Osteoblast (primary cell): ENCODE measurements around the gene DUT. TPM values are rescaled to one million over a fixed set of nuclear protein-coding genes. Genes with fewer than 3 reads are reported as not detected.

ENCODE experiments used
- DNase-seq: peaks from one replicate; pipeline ENCODE4 v3.0.0; 2011; ENCODE audit warnings: low spot score, mixed read lengths; ENCODE audit not compliant: insufficient read length; ENCODE audit errors: missing footprints
- H2AFZ ChIP-seq: 2 replicates; pipeline ENCODE4 v1.6.0; 2011; ENCODE audit warnings: mild to moderate bottlenecking, low read length
- H3K27ac ChIP-seq: 2 replicates; pipeline ENCODE4 v1.5.1; 2011; ENCODE audit warnings: mild to moderate bottlenecking, low read depth, low read length, moderate library complexity
- H3K27me3 ChIP-seq: 2 replicates; pipeline ENCODE4 v1.6.0; 2012; ENCODE audit warnings: mild to moderate bottlenecking, control low read depth, inconsistent platforms, low read length, moderate library complexity; ENCODE audit not compliant: insufficient read depth
- H3K36me3 ChIP-seq: 2 replicates; pipeline ENCODE4 v1.5.1; 2011; ENCODE audit warnings: mild to moderate bottlenecking, low read length, control low read depth, moderate library complexity; ENCODE audit not compliant: insufficient read depth
- H3K4me1 ChIP-seq: 2 replicates; pipeline ENCODE4 v1.5.1; 2011; ENCODE audit warnings: mild to moderate bottlenecking, low read length, control low read depth, moderate library complexity; ENCODE audit not compliant: insufficient read depth
- H3K4me2 ChIP-seq: 2 replicates; pipeline ENCODE4 v1.6.0; 2011; ENCODE audit warnings: mild to moderate bottlenecking, low read length; ENCODE audit not compliant: insufficient read depth
- H3K4me3 ChIP-seq: fragments of 200-600 bp; sonication (generic); 3 replicates; pipeline ENCODE4 v1.5.1; 2012; ENCODE audit warnings: mild to moderate bottlenecking, low read length, inconsistent platforms; ENCODE audit not compliant: insufficient read depth
- H3K79me2 ChIP-seq: 2 replicates; pipeline ENCODE4 v1.6.0; 2012; ENCODE audit warnings: mild to moderate bottlenecking, low read length, control low read depth, inconsistent platforms; ENCODE audit not compliant: insufficient read depth
- H3K9me3 ChIP-seq: 2 replicates; pipeline ENCODE4 v1.5.1; 2011; ENCODE audit warnings: low read depth, low read length, control low read depth
- H4K20me1 ChIP-seq: 2 replicates; pipeline ENCODE4 v1.6.0; 2012; ENCODE audit warnings: mild to moderate bottlenecking, low read length, control low read depth; ENCODE audit not compliant: insufficient read depth
- total RNA-seq: library from RNA; depleted of rRNA; stranded (reverse); fragments of >200 nt; gene quantifications from 2 replicates; pipeline ENCODE4 v1.2.3, GENCODE V29; 2012
- TF ChIP-seq, protein P1 (sequence below): IDR thresholded peaks from 2 replicates; pipeline ENCODE4 v1.5.1; 2011; ENCODE audit warnings: mild to moderate bottlenecking, low read depth, low read length, moderate library complexity; ENCODE audit errors: extremely low read depth

DUT gene
- total RNA-seq, 1 donor, result 49.2 TPM

DNA sequence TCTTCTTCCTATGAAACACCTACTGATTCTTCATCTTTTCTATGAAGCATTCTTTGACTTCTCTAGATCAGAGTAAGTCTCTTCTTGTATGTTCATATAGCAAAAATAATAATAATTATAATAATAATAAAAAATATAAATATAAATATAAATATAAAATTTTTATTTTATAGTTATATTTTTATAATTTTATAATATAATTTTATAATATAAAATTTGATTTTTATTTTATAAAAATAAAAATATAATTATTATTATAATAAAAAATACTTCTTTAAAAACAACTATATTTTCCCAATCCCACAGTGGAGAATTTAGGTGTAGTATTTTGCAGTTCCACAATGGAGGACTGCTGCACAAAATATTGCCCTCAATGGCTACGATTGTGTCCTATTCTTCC, 34.3 kb downstream of the DUT start:
- H3K36me3 ChIP-seq, result no peaks in the 10 kb centered on the region
- H3K9me3 ChIP-seq, result no peaks in the 10 kb centered on the region
- peaks cover 6% of the 10 kb centered on the region for H3K4me1 ChIP-seq
- H3K27ac ChIP-seq, result no peak overlapping the region
- no peaks in the 10 kb centered on the region for H3K27me3 ChIP-seq
- H2AFZ ChIP-seq, result no peak overlapping the region
- TF ChIP-seq, protein P1, sequence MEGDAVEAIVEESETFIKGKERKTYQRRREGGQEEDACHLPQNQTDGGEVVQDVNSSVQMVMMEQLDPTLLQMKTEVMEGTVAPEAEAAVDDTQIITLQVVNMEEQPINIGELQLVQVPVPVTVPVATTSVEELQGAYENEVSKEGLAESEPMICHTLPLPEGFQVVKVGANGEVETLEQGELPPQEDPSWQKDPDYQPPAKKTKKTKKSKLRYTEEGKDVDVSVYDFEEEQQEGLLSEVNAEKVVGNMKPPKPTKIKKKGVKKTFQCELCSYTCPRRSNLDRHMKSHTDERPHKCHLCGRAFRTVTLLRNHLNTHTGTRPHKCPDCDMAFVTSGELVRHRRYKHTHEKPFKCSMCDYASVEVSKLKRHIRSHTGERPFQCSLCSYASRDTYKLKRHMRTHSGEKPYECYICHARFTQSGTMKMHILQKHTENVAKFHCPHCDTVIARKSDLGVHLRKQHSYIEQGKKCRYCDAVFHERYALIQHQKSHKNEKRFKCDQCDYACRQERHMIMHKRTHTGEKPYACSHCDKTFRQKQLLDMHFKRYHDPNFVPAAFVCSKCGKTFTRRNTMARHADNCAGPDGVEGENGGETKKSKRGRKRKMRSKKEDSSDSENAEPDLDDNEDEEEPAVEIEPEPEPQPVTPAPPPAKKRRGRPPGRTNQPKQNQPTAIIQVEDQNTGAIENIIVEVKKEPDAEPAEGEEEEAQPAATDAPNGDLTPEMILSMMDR, result no peak
- H4K20me1 ChIP-seq, result no peaks in the 10 kb centered on the region
- no peak for DNase-seq
- H3K79me2 ChIP-seq, result no peaks in the 10 kb centered on the region
- no peak overlapping the region for H3K4me2 ChIP-seq
- H3K4me3 ChIP-seq, result no peak overlapping the region

DNA sequence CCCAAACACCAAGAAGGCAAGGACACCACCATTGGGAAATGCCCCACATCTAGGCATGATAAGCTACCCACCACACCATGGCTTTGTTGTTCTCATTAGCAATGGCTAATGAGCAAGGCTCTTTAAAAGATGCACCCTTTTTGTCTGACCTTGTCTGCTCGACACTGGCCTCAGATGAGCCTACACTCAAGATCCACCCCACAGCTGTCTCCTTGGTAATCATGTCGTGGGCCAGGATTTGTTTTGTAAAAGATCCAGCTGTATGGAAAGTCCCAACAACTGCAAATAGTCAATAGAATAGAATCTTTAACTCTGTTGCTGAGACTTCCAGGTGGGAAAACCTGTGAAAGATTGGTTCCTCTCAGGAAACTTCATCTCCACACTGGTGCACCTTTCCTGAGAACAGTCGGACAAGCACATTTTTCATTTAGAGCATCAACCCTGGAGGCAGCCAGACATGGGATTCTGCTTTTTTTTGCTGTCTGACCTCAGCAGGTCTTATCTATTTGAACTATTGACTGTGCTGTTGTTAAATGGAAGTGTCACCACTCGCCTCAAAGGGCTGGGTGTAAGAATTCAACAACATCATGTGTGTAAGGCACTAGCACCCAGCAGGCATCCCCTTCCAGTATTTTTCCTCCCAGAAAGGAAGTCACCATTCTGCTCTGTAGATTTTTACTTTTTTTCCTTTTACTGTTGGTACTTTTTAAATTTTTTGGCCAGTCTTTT, 35.5 kb downstream of the DUT start:
- Histone ChIP-seq H3K9me3 (no peaks in the 10 kb centered on the region), H4K20me1 (no peaks in the 10 kb centered on the region), H3K4me3 (no peak overlapping the region), H3K27ac (no peak overlapping the region), H2AFZ (no peak overlapping the region), H3K36me3 (no peaks in the 10 kb centered on the region), H3K4me1 (peaks cover 7% of the 10 kb centered on the region), H3K79me2 (no peaks in the 10 kb centered on the region), H3K27me3 (no peaks in the 10 kb centered on the region), H3K4me2 (no peak overlapping the region)
- TF ChIP-seq, protein P1, result no peak
- no peak for DNase-seq

DNA sequence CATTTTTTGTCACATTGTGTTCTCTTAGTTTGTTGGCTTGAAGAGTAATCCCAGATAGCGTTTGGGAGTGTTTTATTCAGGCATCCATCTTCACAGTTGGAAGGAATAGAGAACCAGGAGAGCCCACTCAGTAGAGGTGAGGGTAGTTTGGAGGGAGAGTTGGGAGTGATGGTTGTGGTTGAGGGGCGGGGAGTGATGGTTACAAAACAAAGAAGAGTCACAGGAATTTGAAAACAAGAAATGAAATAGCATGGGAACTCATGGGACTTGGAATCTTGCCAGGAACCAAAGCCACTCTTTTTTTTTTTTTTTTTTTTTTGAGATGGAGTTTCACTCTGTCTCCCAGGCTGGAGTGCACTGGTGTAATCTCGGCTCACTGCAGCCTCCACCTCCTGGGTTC, 36.3 kb downstream of the DUT start:
- Histone ChIP-seq H3K27ac (no peak overlapping the region), H3K27me3 (no peaks in the 10 kb centered on the region), H3K4me1 (peaks cover 7% of the 10 kb centered on the region), H3K36me3 (no peaks in the 10 kb centered on the region), H3K9me3 (no peaks in the 10 kb centered on the region), H3K4me3 (no peak overlapping the region), H2AFZ (no peak overlapping the region), H3K4me2 (no peak overlapping the region), H3K79me2 (no peaks in the 10 kb centered on the region), H4K20me1 (no peaks in the 10 kb centered on the region)
- no peak for DNase-seq
- TF ChIP-seq, protein P1, result no peak

DNA sequence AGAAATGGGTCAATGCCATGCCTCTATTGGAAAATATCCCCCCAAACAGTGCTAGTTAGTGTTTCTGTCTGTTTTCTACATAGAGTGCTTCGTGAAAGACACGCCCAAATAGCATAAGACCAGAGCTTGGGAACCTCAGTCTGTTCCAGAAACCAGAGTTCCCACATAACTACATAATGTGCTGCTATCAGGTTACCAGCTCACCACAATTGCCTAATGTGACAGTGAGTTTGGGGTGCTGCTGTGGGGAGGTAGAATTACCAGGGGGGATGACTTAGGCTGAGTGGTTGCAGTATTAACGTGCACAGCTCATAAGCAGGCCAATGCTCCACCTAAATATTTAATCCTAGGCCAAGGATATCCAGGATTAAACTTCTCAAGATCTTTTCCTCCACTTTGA, 39.2 kb downstream of the DUT start:
- Histone ChIP-seq H3K4me1 (peaks cover 31% of the 10 kb centered on the region), H3K79me2 (no peaks in the 10 kb centered on the region), H3K27ac (peak overlapping the region; percentile 9), H3K27me3 (no peaks in the 10 kb centered on the region), H2AFZ (no peak overlapping the region), H3K36me3 (no peaks in the 10 kb centered on the region), H3K9me3 (no peaks in the 10 kb centered on the region), H3K4me2 (no peak overlapping the region), H3K4me3 (no peak overlapping the region), H4K20me1 (no peaks in the 10 kb centered on the region)
- DNase-seq, result peak; percentile 57
- TF ChIP-seq, protein P1, result no peak
